ENCODE results near the gene STAG2. TPM values are rescaled to one million over a fixed set of nuclear protein-coding genes. Genes with fewer than 3 reads are reported as not detected.
"Not testable (repeated sequence)": the region's sequence is repeated elsewhere in the genome, so short reads cannot be mapped to it uniquely, and the experiment has no call there.

Gene STAG2
- total RNA-seq, 1 experiment from 2014 or later, result 92.1 TPM

GRCh38 chrX:124042042-124042441, 80.5 kb downstream of the STAG2 start:
- BruUV-seq (replicated peaks), result no TSS peak
- Histone ChIP-seq H3K4me2 (ENCODE audit: low read length) (no peak overlapping the region), H3K9ac (ENCODE audit: low read length) (no peak overlapping the region), H3K27me3 (ENCODE audit: low read length) (no peaks in the 10 kb centered on the region), H4K20me1 (ENCODE audit: low read length) (no peaks in the 10 kb centered on the region), H3K27ac (ENCODE audit: low read length) (no peak overlapping the region), H3K9me2 (replicated peaks; ENCODE audit: low read length) (no peaks in the 10 kb centered on the region), H3F3A (ENCODE audit: low read length, unreplicated experiment) (no peaks in the 10 kb centered on the region), H3K4me1 (ENCODE audit: insufficient read depth, low read length) (no peaks in the 10 kb centered on the region), H3K79me2 (ENCODE audit: low read length) (no peaks in the 10 kb centered on the region), H3K4me3 (ENCODE audit: low read length) (no peak overlapping the region), H3K9me3 (ENCODE audit: low read length) (no peaks in the 10 kb centered on the region), H2AFZ (ENCODE audit: low read length) (no peak overlapping the region), H3K36me3 (ENCODE audit: low read depth, low read length) (peaks cover 5% of the 10 kb centered on the region; the same call in 1 of the 2 replicates)
- DNase-seq (no peak), ATAC-seq (no peak)
- intact Hi-C loops (cut with micrococcal nuclease), result no loop called here
- ChIA-PET CTCF (interaction anchor here (0.9 kb wide), 1 partner anchor 282 kb away, joined by 5 read pairs; no protein-coding TSS in a partner anchor), POLR2A (ENCODE audit: unreplicated experiment) (no interaction called here)
- TF ChIP-seq CTCF (conservative IDR thresholded peaks at IDR 0.05; ENCODE audit: low read depth, low read length), result no peak
- TF ChIP-seq EZH2phosphoT487 (IDR thresholded peaks at IDR 0.05; ENCODE audit: borderline replicate concordance, low read length), result no peak
- no peak for TF ChIP-seq EZH2 (IDR thresholded peaks at IDR 0.05; ENCODE audit: low read length, unreplicated experiment)

DNA sequence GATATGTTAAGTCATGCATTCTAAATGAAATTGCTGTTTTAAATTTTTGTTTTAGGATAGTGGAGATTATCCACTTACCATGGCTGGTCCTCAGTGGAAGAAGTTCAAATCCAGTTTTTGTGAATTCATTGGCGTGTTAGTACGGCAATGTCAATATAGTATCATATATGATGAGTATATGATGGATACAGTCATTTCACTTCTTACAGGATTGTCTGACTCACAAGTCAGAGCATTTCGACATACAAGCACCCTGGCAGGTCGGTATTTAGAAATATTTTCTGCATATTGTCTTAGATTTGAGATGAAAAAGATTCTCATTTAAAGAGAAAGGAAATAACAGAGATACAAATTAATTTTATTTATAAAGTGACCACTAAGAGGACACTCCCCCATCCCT, 83.6 kb downstream of the STAG2 start:
- Histone ChIP-seq H3K79me2 (ENCODE audit: low read length) (no peaks in the 10 kb centered on the region), H3K4me1 (ENCODE audit: insufficient read depth, low read length) (no peaks in the 10 kb centered on the region), H3K9me3 (ENCODE audit: low read length) (no peaks in the 10 kb centered on the region), H3F3A (ENCODE audit: low read length, unreplicated experiment) (no peaks in the 10 kb centered on the region), H3K27ac (ENCODE audit: low read length) (no peak overlapping the region), H3K27me3 (ENCODE audit: low read length) (no peaks in the 10 kb centered on the region), H3K36me3 (ENCODE audit: low read depth, low read length) (peaks cover 7% of the 10 kb centered on the region; the same call in 1 of the 2 replicates), H4K20me1 (ENCODE audit: low read length) (no peaks in the 10 kb centered on the region), H2AFZ (ENCODE audit: low read length) (no peak overlapping the region), H3K4me3 (ENCODE audit: low read length) (no peak overlapping the region), H3K4me2 (ENCODE audit: low read length) (no peak overlapping the region), H3K9ac (ENCODE audit: low read length) (no peak overlapping the region), H3K9me2 (replicated peaks; ENCODE audit: low read length) (no peaks in the 10 kb centered on the region)
- BruUV-seq (replicated peaks), result no TSS peak
- intact Hi-C loops (cut with micrococcal nuclease), result no loop called here
- ChIA-PET POLR2A (ENCODE audit: unreplicated experiment) (no interaction called here), CTCF (no interaction called here)
- no peak for TF ChIP-seq CTCF (conservative IDR thresholded peaks at IDR 0.05; ENCODE audit: low read depth, low read length)
- TF ChIP-seq EZH2phosphoT487 (IDR thresholded peaks at IDR 0.05; ENCODE audit: borderline replicate concordance, low read length), result no peak
- TF ChIP-seq EZH2 (IDR thresholded peaks at IDR 0.05; ENCODE audit: low read length, unreplicated experiment), result no peak
- ATAC-seq (no peak), DNase-seq (no peak)

- CTCF ChIA-PET; H4K20me1 ChIP-seq (ENCODE audit: low read length); H3K27ac ChIP-seq (ENCODE audit: low read length); H3F3A ChIP-seq (ENCODE audit: low read length, unreplicated experiment); H3K4me1 ChIP-seq (ENCODE audit: insufficient read depth, low read length); H3K4me2 ChIP-seq (ENCODE audit: low read length); ATAC-seq; H3K9ac ChIP-seq (ENCODE audit: low read length); H2AFZ ChIP-seq (ENCODE audit: low read length); H3K4me3 ChIP-seq (ENCODE audit: low read length); H3K9me2 ChIP-seq (replicated peaks; ENCODE audit: low read length); POLR2A ChIA-PET (ENCODE audit: unreplicated experiment); H3K9me3 ChIP-seq (ENCODE audit: low read length); DNase-seq; BruUV-seq (replicated peaks); H3K27me3 ChIP-seq (ENCODE audit: low read length); intact Hi-C loops (cut with micrococcal nuclease); H3K79me2 ChIP-seq (ENCODE audit: low read length): not testable (repeated sequence)
- H3K36me3 ChIP-seq (ENCODE audit: low read depth, low read length), result peaks cover 27% of the 10 kb centered on the region
These were observed 122.9 kb downstream of the STAG2 start for GRCh38 chrX:124084417-124084816.
